IPS-20b (cell line): ENCODE measurements around the gene ARHGAP22.
A peak's percentile ranks its signal among the peaks of the same experiment; 100 is the strongest.

Experiments used
- H3K27ac ChIP-seq: one replicate; pipeline ENCODE4 v1.5.1; 2013; ENCODE audit warnings: low read length
- H3K27me3 ChIP-seq: 2 replicates; pipeline ENCODE4 v1.6.1; 2013; ENCODE audit warnings: mild to moderate bottlenecking, low read length, inconsistent platforms; ENCODE audit not compliant: insufficient read depth
- H3K36me3 ChIP-seq: 2 replicates; pipeline ENCODE4 v1.6.1; 2013; ENCODE audit warnings: low read depth, mild to moderate bottlenecking, inconsistent platforms, low read length, moderate library complexity; ENCODE audit not compliant: insufficient read depth
- H3K4me1 ChIP-seq: 2 replicates; pipeline ENCODE4 v1.6.1; 2013; ENCODE audit warnings: mild to moderate bottlenecking, control low read depth, inconsistent platforms, low read length, moderate library complexity; ENCODE audit not compliant: insufficient read depth
- H3K4me3 ChIP-seq: 2 replicates; pipeline ENCODE4 v1.5.1; 2013; ENCODE audit warnings: mild to moderate bottlenecking, low read length, inconsistent platforms
- H3K9ac ChIP-seq: 2 replicates; pipeline ENCODE4 v1.6.1; 2013; ENCODE audit warnings: low read depth, mild to moderate bottlenecking, inconsistent platforms, low read length, moderate library complexity
- H3K9me3 ChIP-seq: 2 replicates; pipeline ENCODE4 v1.6.1; 2013; ENCODE audit warnings: mild to moderate bottlenecking, low read depth, low read length, inconsistent platforms; ENCODE audit not compliant: insufficient read depth

Gene ARHGAP22

GRCh38 chr10:48611133-48611532 lies 6.3 kb upstream of the ARHGAP22 start:
- H3K4me3 ChIP-seq, result no peak overlapping the region
- H3K9me3 ChIP-seq, result no peaks in the 10 kb centered on the region
- no peak overlapping the region for H3K9ac ChIP-seq
- H3K36me3 ChIP-seq, result no peaks in the 10 kb centered on the region
- H3K27ac ChIP-seq, result no peak overlapping the region
- H3K27me3 ChIP-seq, result 0 out of 2 replicates have a peak, but pooled peaks cover 6% of the 10 kb centered on the region
- no peaks in the 10 kb centered on the region; the same call in 1 of the 2 replicates for H3K4me1 ChIP-seq

- Histone ChIP-seq H3K9ac (no peak overlapping the region), H3K4me1 (no peaks in the 10 kb centered on the region; the same call in 1 of the 2 replicates), H3K27ac (no peak overlapping the region), H3K27me3 (peaks cover 11% of the 10 kb centered on the region; the same call in 1 of the 2 replicates), H3K36me3 (no peaks in the 10 kb centered on the region), H3K9me3 (no peaks in the 10 kb centered on the region), H3K4me3 (no peak overlapping the region)
These were observed 5.8 kb upstream of the ARHGAP22 start for GRCh38 chr10:48610585-48611093.

- Histone ChIP-seq H3K27ac (no peak overlapping the region), H3K4me3 (no peak overlapping the region), H3K36me3 (no peaks in the 10 kb centered on the region), H3K27me3 (peaks cover 16% of the 10 kb centered on the region; the same call in 1 of the 2 replicates), H3K4me1 (peaks cover 3% of the 10 kb centered on the region), H3K9me3 (no peaks in the 10 kb centered on the region), H3K9ac (no peak overlapping the region)
These were observed 5.2 kb upstream of the ARHGAP22 start for GRCh38 chr10:48609899-48610584.

GRCh38 chr10:48609441-48609840 lies 4.6 kb upstream of the ARHGAP22 start:
- Histone ChIP-seq H3K9ac (no peak overlapping the region), H3K9me3 (no peaks in the 10 kb centered on the region), H3K27ac (no peak overlapping the region), H3K36me3 (no peaks in the 10 kb centered on the region), H3K4me1 (peaks cover 5% of the 10 kb centered on the region), H3K27me3 (peaks cover 21% of the 10 kb centered on the region; the same call in 1 of the 2 replicates), H3K4me3 (no peak overlapping the region)

GRCh38 chr10:48608976-48609375 lies 4.1 kb upstream of the ARHGAP22 start:
- H3K36me3 ChIP-seq, result no peaks in the 10 kb centered on the region
- H3K9ac ChIP-seq, result no peak overlapping the region
- H3K4me1 ChIP-seq, result peaks cover 5% of the 10 kb centered on the region
- H3K27me3 ChIP-seq, result peaks cover 25% of the 10 kb centered on the region; the same call in 1 of the 2 replicates
- no peak overlapping the region for H3K27ac ChIP-seq
- H3K9me3 ChIP-seq, result no peaks in the 10 kb centered on the region
- no peak overlapping the region for H3K4me3 ChIP-seq

GRCh38 chr10:48608279-48608681 lies 3.4 kb upstream of the ARHGAP22 start:
- Histone ChIP-seq H3K9me3 (no peaks in the 10 kb centered on the region), H3K27me3 (peaks cover 30% of the 10 kb centered on the region; the same call in 1 of the 2 replicates), H3K4me1 (peaks cover 5% of the 10 kb centered on the region), H3K4me3 (no peak overlapping the region), H3K9ac (no peak overlapping the region), H3K27ac (no peak overlapping the region), H3K36me3 (no peaks in the 10 kb centered on the region)

GRCh38 chr10:48607356-48608278 lies 2.7 kb upstream of the ARHGAP22 start:
- Histone ChIP-seq H3K27me3 (peaks cover 30% of the 10 kb centered on the region; the same call in 1 of the 2 replicates), H3K9me3 (no peaks in the 10 kb centered on the region), H3K36me3 (no peaks in the 10 kb centered on the region), H3K9ac (no peak overlapping the region), H3K27ac (no peak overlapping the region), H3K4me1 (peaks cover 5% of the 10 kb centered on the region), H3K4me3 (no peak overlapping the region)

GRCh38 chr10:48606530-48607355 lies 1.9 kb upstream of the ARHGAP22 start:
- Histone ChIP-seq H3K27ac (no peak overlapping the region), H3K9ac (no peak overlapping the region), H3K4me1 (peaks cover 5% of the 10 kb centered on the region), H3K27me3 (peaks cover 30% of the 10 kb centered on the region; the same call in 1 of the 2 replicates), H3K4me3 (no peak overlapping the region), H3K9me3 (no peaks in the 10 kb centered on the region), H3K36me3 (no peaks in the 10 kb centered on the region)

- Histone ChIP-seq H3K9ac (no peak overlapping the region), H3K4me1 (peaks cover 5% of the 10 kb centered on the region), H3K27me3 (peaks cover 30% of the 10 kb centered on the region; the same call in 1 of the 2 replicates), H3K36me3 (no peaks in the 10 kb centered on the region), H3K4me3 (no peak overlapping the region), H3K9me3 (no peaks in the 10 kb centered on the region), H3K27ac (no peak overlapping the region)
These were observed 1.1 kb upstream of the ARHGAP22 start for GRCh38 chr10:48605786-48606529.

GRCh38 chr10:48604039-48604990 lies 558 bp downstream of the ARHGAP22 start:
- Histone ChIP-seq H3K9ac (no peak overlapping the region), H3K27ac (no peak overlapping the region)

More at GRCh38 chr10:48604039-48604990, 558 bp downstream of the ARHGAP22 start:
- no peaks in the 10 kb centered on the region for H3K9me3 ChIP-seq
- H3K4me3 ChIP-seq, result peak overlapping the region; percentile 56; the same call in 1 of the 2 replicates
- H3K36me3 ChIP-seq, result no peaks in the 10 kb centered on the region
- H3K27me3 ChIP-seq, result peaks cover 30% of the 10 kb centered on the region; the same call in 1 of the 2 replicates
- H3K4me1 ChIP-seq, result peaks cover 5% of the 10 kb centered on the region
